ENCODE data around the gene COPS7A. TPM values are rescaled to one million over a fixed set of nuclear protein-coding genes. Genes with fewer than 3 reads are reported as not detected.

COPS7A gene
- total and polyA plus RNA-seq, 2 experiments from 2014 or later = 37.7 to 51.9 TPM

GRCh38 chr12:6778574-6779550 lies 55.0 kb downstream of the COPS7A start:
- H3K36me3 ChIP-seq (ENCODE audit: insufficient read depth) = no peaks in the 10 kb centered on the region
- peaks cover 6% of the 10 kb centered on the region; the same call in 1 of the 2 replicates for H3K4me1 ChIP-seq (ENCODE audit: insufficient read depth)
- Mint-ChIP-seq H3K9me3 (no peaks in the 10 kb centered on the region; the same call in 2 of the 3 replicates), H3K4me1 (peaks cover 43% of the 10 kb centered on the region), H3K36me3 (ENCODE audit: low read depth) (peaks cover 7% of the 10 kb centered on the region; the same call in 2 of the 3 replicates), H3K27ac (peak overlapping the region; percentile 59), H3K4me3 (peak overlapping the region; percentile 89), H3K27me3 (ENCODE audit: insufficient read depth, low read depth, poor library complexity) (peaks cover 51% of the 10 kb centered on the region)
- no peaks in the 10 kb centered on the region for H3K9me2 ChIP-seq (ENCODE audit: insufficient read depth)
- H3K4me3 ChIP-seq = peak overlapping the region; percentile 71
- H3K27ac ChIP-seq (ENCODE audit: low read depth) = peak overlapping the region; percentile 5; the same call in 1 of the 2 replicates
- peak overlapping the region; percentile 99 for H3K4me2 ChIP-seq
- peak; percentile 99 for DNase-seq (ENCODE audit: low spot score)
- H2AFZ ChIP-seq = peak overlapping the region; percentile 99
- H3K27me3 ChIP-seq (ENCODE audit: insufficient read depth) = peaks cover 48% of the 10 kb centered on the region
- TF ChIP-seq REST (IDR thresholded peaks at IDR 0.05; ENCODE audit: unreplicated experiment) (no peak), CTCF (conservative IDR thresholded peaks at IDR 0.05; ENCODE audit: low read depth in 2 of 2) (peak; percentile 92 to 99), EZH2 (IDR thresholded peaks at IDR 0.05; ENCODE audit: low read depth, unreplicated experiment) (no peak), POLR2AphosphoS5 (IDR thresholded peaks at IDR 0.05; ENCODE audit: low read depth) (0 out of 2 replicates have a peak, but pooled peaks have one; percentile 34), CREB1 (CRISPR knock-in tag; IDR thresholded peaks at IDR 0.05; ENCODE audit: low read depth) (peak; percentile 42; the same call in 1 of the 2 replicates)
- H3K79me2 ChIP-seq (replicated peaks; ENCODE audit: insufficient read depth) = no peaks in the 10 kb centered on the region
- peaks cover 12% of the 10 kb centered on the region; the same call in 1 of the 2 replicates for H3F3A ChIP-seq (replicated peaks; ENCODE audit: low read depth)
- peak; percentile 91 for ATAC-seq
- no peaks in the 10 kb centered on the region for H4K20me1 ChIP-seq (replicated peaks; ENCODE audit: insufficient read depth)
